Measurements from ENCODE around the gene GRSF1. TPM values are rescaled to one million over a fixed set of nuclear protein-coding genes. Genes with fewer than 3 reads are reported as not detected.

GRSF1 gene
- total and polyA plus RNA-seq, 10 of the 15 experiments (the other 5 are each of a cell fraction or from before 2014, with no cell fraction given): 37.5 to 105 (median 68.4) TPM

DNA sequence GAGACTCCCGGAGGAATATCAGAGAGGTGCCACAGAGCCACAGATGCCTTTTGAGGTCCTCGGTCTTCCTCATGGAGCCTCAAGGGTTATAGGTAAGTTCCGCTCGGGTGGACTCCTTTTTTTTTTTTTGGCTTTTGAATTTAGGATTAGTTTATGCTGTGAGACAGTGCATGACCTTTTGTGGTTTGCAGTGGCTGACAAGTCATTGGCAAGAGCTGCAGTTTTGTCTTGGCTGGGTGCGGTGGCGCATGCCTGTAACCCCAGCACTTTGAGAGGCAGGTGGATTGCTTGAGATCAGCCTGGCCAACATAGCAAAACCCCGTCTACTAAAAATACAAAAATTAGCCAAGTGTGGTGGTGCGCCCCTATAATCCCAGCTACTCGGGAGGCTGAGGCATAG lies 4.5 kb upstream of the GRSF1 start (continued):
- TF ChIP-seq PBX3 (IDR thresholded peaks at IDR 0.05; ENCODE audit: insufficient replicate concordance, low read depth, low read length) (no peak), SMAD1 (IDR thresholded peaks at IDR 0.05; ENCODE audit: low read depth, partially characterized antibody) (no peak), RELB (IDR thresholded peaks at IDR 0.05; ENCODE audit: low read depth) (no peak), POLR2AphosphoS5 (IDR thresholded peaks at IDR 0.05; ENCODE audit: low read length) (no peak), NBN (IDR thresholded peaks at IDR 0.05) (no peak), BACH1 (IDR thresholded peaks at IDR 0.05; ENCODE audit: borderline replicate concordance) (no peak), SRF (IDR thresholded peaks at IDR 0.05; ENCODE audit: low read depth in 2 of 2, low read length in 2 of 2) (no peak)
- TF ChIP-seq, protein P1, sequence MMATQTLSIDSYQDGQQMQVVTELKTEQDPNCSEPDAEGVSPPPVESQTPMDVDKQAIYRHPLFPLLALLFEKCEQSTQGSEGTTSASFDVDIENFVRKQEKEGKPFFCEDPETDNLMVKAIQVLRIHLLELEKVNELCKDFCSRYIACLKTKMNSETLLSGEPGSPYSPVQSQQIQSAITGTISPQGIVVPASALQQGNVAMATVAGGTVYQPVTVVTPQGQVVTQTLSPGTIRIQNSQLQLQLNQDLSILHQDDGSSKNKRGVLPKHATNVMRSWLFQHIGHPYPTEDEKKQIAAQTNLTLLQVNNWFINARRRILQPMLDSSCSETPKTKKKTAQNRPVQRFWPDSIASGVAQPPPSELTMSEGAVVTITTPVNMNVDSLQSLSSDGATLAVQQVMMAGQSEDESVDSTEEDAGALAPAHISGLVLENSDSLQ (IDR thresholded peaks at IDR 0.05): 0 out of 2 replicates have a peak, but pooled peaks have one; percentile 14

Data from GM12878 (cell line).